H9 (cell line): ENCODE measurements around the gene HOXB1. TPM values are rescaled to one million over a fixed set of nuclear protein-coding genes. Genes with fewer than 3 reads are reported as not detected.

Experiments
- DNase-seq: peaks from one replicate; pipeline ENCODE4 v3.0.0-alpha.2; 2017
- H2AFZ ChIP-seq: one replicate; pipeline ENCODE4 v1.6.1; 2013; ENCODE audit warnings: mild to moderate bottlenecking, low read length, control low read depth, moderate library complexity
- H2AK5ac ChIP-seq: 2 replicates; pipeline ENCODE4 v1.6.1; 2013; ENCODE audit warnings: low read length, control low read depth, mixed read lengths; ENCODE audit not compliant: insufficient read length
- H2BK120ac ChIP-seq: one replicate; pipeline ENCODE4 v1.6.1; 2013; ENCODE audit warnings: low read depth, mild to moderate bottlenecking, low read length, control low read depth, inconsistent platforms; ENCODE audit not compliant: poor library complexity, severe bottlenecking
- H2BK12ac ChIP-seq: 2 replicates; pipeline ENCODE4 v1.6.1; 2013; ENCODE audit warnings: low read length, control low read depth, mixed read lengths, low read depth; ENCODE audit not compliant: insufficient read length
- H2BK15ac ChIP-seq: 2 replicates; pipeline ENCODE4 v1.6.1; 2013; ENCODE audit warnings: low read depth, low read length, control low read depth
- H2BK20ac ChIP-seq: one replicate; pipeline ENCODE4 v1.6.1; 2013; ENCODE audit warnings: low read depth, mild to moderate bottlenecking, low read length, control low read depth, inconsistent platforms; ENCODE audit not compliant: poor library complexity, severe bottlenecking
- H2BK5ac ChIP-seq: 2 replicates; pipeline ENCODE4 v1.6.1; 2013; ENCODE audit warnings: low read length, control low read depth, mixed read lengths; ENCODE audit not compliant: insufficient read length
- H3K14ac ChIP-seq: 2 replicates; pipeline ENCODE4 v1.6.1; 2013; ENCODE audit warnings: low read length, control low read depth; ENCODE audit not compliant: insufficient read depth
- H3K18ac ChIP-seq: 2 replicates; pipeline ENCODE4 v1.6.1; 2013; ENCODE audit warnings: low read depth, mild to moderate bottlenecking, mixed read lengths, low read length, control low read depth; ENCODE audit not compliant: insufficient read length
- H3K23ac ChIP-seq: 2 replicates; pipeline ENCODE4 v1.6.1; 2013; ENCODE audit warnings: low read length, control low read depth, mixed read lengths, low read depth; ENCODE audit not compliant: insufficient read length
- H3K23me2 ChIP-seq: 2 replicates; pipeline ENCODE4 v1.6.1; 2013; ENCODE audit warnings: low read depth, mild to moderate bottlenecking, mixed read lengths, low read length, control low read depth; ENCODE audit not compliant: insufficient read length, poor library complexity, severe bottlenecking
- H3K27ac ChIP-seq: 2 replicates; pipeline ENCODE4 v1.5.1; 2013; ENCODE audit warnings: low read length, control low read depth, mixed read lengths, low read depth; ENCODE audit not compliant: insufficient read length
- H3K27me3 ChIP-seq: 2 replicates; pipeline ENCODE4 v1.6.1; 2013; ENCODE audit warnings: low read length, control low read depth, inconsistent platforms; ENCODE audit not compliant: insufficient read depth
- H3K4ac ChIP-seq: 2 replicates; pipeline ENCODE4 v1.6.1; 2013; ENCODE audit warnings: low read depth, mild to moderate bottlenecking, control low read depth, inconsistent platforms, low read length, moderate library complexity
- H3K4me1 ChIP-seq: 2 replicates; pipeline ENCODE4 v1.6.1; 2013; ENCODE audit warnings: low read length, control low read depth, inconsistent platforms; ENCODE audit not compliant: insufficient read depth
- H3K4me2 ChIP-seq: 2 replicates; pipeline ENCODE4 v1.6.1; 2013; ENCODE audit warnings: low read length, control low read depth, mixed read lengths; ENCODE audit not compliant: insufficient read length, insufficient read depth
- H3K56ac ChIP-seq: 2 replicates; pipeline ENCODE4 v1.6.1; 2013; ENCODE audit warnings: low read depth, mild to moderate bottlenecking, mixed read lengths, low read length, control low read depth; ENCODE audit not compliant: insufficient read length
- H3K79me1 ChIP-seq: 2 replicates; pipeline ENCODE4 v1.6.1; 2013; ENCODE audit warnings: low read depth, mild to moderate bottlenecking, moderate library complexity, low read length, control low read depth, inconsistent platforms; ENCODE audit not compliant: insufficient read depth, poor library complexity, severe bottlenecking
- H3K79me2 ChIP-seq: 2 replicates; pipeline ENCODE4 v1.6.1; 2013; ENCODE audit warnings: low read length, control low read depth, inconsistent platforms; ENCODE audit not compliant: insufficient read depth
- H3K9ac ChIP-seq: 2 replicates; pipeline ENCODE4 v1.6.1; 2013; ENCODE audit warnings: low read length, control low read depth, mixed read lengths; ENCODE audit not compliant: insufficient read length; ENCODE audit errors: extremely low read depth
- H3K9me3 ChIP-seq: one replicate; pipeline ENCODE4 v1.6.1; 2013; ENCODE audit warnings: low read depth, low read length, inconsistent platforms; ENCODE audit not compliant: control insufficient read depth
- H3T11ph ChIP-seq: one replicate; pipeline ENCODE4 v1.6.1; 2013; ENCODE audit warnings: mild to moderate bottlenecking, low read length, control low read depth, inconsistent platforms
- H4K20me1 ChIP-seq: one replicate; pipeline ENCODE4 v1.6.1; 2013; ENCODE audit not compliant: control insufficient read depth, insufficient read length, insufficient read depth
- H4K5ac ChIP-seq: 2 replicates; pipeline ENCODE4 v1.6.1; 2013; ENCODE audit warnings: low read depth, mild to moderate bottlenecking, mixed read lengths, low read length, control low read depth; ENCODE audit not compliant: insufficient read length
- H4K8ac ChIP-seq: replicated peaks from 2 replicates; pipeline ENCODE4 v1.6.1; 2013; ENCODE audit warnings: low read length, control low read depth, mixed read lengths, low read depth; ENCODE audit not compliant: insufficient read length
- H4K91ac ChIP-seq: 2 replicates; pipeline ENCODE4 v1.6.1; 2013; ENCODE audit warnings: low read depth, mild to moderate bottlenecking, moderate library complexity, mixed read lengths, low read length, control low read depth; ENCODE audit not compliant: insufficient read length
- H3K27ac Mint-ChIP-seq, 3 experiments: 2 replicates in 2 of 3; 3 replicates in 1 of 3; pipeline ENCODE4 v1.8.0; 2020 to 2021; ENCODE audit warnings: mixed read lengths in 3 of 3, mild to moderate bottlenecking in 1 of 3, moderate library complexity in 1 of 3
- H3K27me3 Mint-ChIP-seq: 2 replicates; pipeline ENCODE4 v1.8.0; 2021; ENCODE audit warnings: low read depth, mild to moderate bottlenecking, moderate library complexity, mixed read lengths
- H3K36me3 Mint-ChIP-seq, 3 experiments: 2 replicates in 2 of 3; 3 replicates in 1 of 3; pipeline ENCODE4 v1.8.0; 2020 to 2021; ENCODE audit warnings: low read depth in 3 of 3, mixed read lengths in 3 of 3; ENCODE audit not compliant: insufficient read depth in 1 of 3
- H3K4me1 Mint-ChIP-seq, 2 experiments: 2 replicates each; pipeline ENCODE4 v1.8.0; 2020; ENCODE audit warnings: mixed read lengths in 2 of 2
- H3K4me3 Mint-ChIP-seq, 2 experiments: 2 replicates in 1 of 2; 3 replicates in 1 of 2; pipeline ENCODE4 v1.8.0; 2020 to 2021; ENCODE audit warnings: mild to moderate bottlenecking in 2 of 2, mixed read lengths in 2 of 2, moderate library complexity in 1 of 2
- H3K9me3 Mint-ChIP-seq, 2 experiments: 2 replicates in 1 of 2; 3 replicates in 1 of 2; pipeline ENCODE4 v1.8.0; 2020; ENCODE audit warnings: mild to moderate bottlenecking in 2 of 2, mixed read lengths in 2 of 2, moderate library complexity in 1 of 2
- WGBS: extraction: QIAGEN DNeasy Blood & Tissue Kit; methylation state at CpG from one replicate; pipeline ENCODE4 v1.1.7; 2013; ENCODE audit warnings: missing lambda C conversion rate, low lambda C conversion rate, mixed read lengths; ENCODE audit not compliant: insufficient read length; ENCODE audit errors: extremely low coverage; 5-methylcytosine and 5-hydroxymethylcytosine counted together
- total RNA-seq: library from RNA; stranded (reverse); gene quantifications from 2 replicates; pipeline ENCODE4 v1.2.1, GENCODE V29; 2021
- TF ChIP-seq, protein P1 (sequence below): fragments of 200-600 bp; sonication (generic); conservative IDR thresholded peaks from 3 replicates; pipeline ENCODE4 v1.8.0; 2021; ENCODE audit warnings: antibody characterized with exemption, mild to moderate bottlenecking

The HOXB1 gene
- total RNA-seq, 1 experiment from 2014 or later = not detected

DNA sequence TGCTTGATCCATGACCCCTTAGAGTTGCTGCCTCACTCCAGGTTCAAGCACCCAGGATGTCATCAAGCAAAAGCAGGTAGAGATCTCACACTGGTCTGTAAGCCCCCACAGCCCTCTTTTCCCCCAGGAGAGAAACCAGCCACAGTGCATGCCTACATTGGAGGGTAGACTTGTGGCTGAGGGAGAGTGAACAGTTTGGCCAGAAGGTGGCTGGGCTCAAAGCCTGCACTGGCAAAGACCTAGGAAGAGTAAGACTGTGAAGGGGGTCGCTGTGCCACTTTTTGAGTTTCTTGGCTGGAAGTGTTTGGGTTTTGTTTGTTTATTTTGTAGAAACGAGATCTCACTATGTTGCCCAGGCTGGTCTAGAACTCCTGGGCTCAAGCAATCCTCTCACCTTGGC, 28.5 kb downstream of the HOXB1 start:
- Mint-ChIP-seq H3K27ac (no peak overlapping the region), H3K9me3 (no peaks in the 10 kb centered on the region), H3K4me3 (no peak overlapping the region), H3K4me1 (peaks cover 23 to 34% of the 10 kb centered on the region in 2 experiments), H3K27me3 (peaks cover 92% of the 10 kb centered on the region), H3K36me3 (no peaks in the 10 kb centered on the region)
- no peak overlapping the region for H3K27ac ChIP-seq
- no CpG with 5 or more reads among the region's 2 CpGs for WGBS
- no peak overlapping the region for H3T11ph ChIP-seq
- H3K79me2 ChIP-seq = no peaks in the 10 kb centered on the region
- H3K23ac ChIP-seq = no peak overlapping the region
- no peaks in the 10 kb centered on the region for H3K9me3 ChIP-seq
- no peak overlapping the region for H3K4me2 ChIP-seq
- H2AK5ac ChIP-seq = no peak overlapping the region
- no peak overlapping the region for H2BK12ac ChIP-seq
- H2BK5ac ChIP-seq = no peak overlapping the region
- H3K27me3 ChIP-seq = peaks cover 3% of the 10 kb centered on the region; the same call in 1 of the 2 replicates
- no peaks in the 10 kb centered on the region for H4K20me1 ChIP-seq
- no peak overlapping the region for H3K4ac ChIP-seq
- no peaks in the 10 kb centered on the region for H3K23me2 ChIP-seq
- H4K8ac ChIP-seq = no peak overlapping the region
- H3K9ac ChIP-seq = no peak overlapping the region
- no peak overlapping the region for H3K56ac ChIP-seq
- no peak overlapping the region for H3K14ac ChIP-seq
- no peak overlapping the region for H2AFZ ChIP-seq
- no peak overlapping the region for H2BK15ac ChIP-seq
- no peak overlapping the region for H4K91ac ChIP-seq
- no peak overlapping the region for H2BK20ac ChIP-seq
- TF ChIP-seq, protein P1, sequence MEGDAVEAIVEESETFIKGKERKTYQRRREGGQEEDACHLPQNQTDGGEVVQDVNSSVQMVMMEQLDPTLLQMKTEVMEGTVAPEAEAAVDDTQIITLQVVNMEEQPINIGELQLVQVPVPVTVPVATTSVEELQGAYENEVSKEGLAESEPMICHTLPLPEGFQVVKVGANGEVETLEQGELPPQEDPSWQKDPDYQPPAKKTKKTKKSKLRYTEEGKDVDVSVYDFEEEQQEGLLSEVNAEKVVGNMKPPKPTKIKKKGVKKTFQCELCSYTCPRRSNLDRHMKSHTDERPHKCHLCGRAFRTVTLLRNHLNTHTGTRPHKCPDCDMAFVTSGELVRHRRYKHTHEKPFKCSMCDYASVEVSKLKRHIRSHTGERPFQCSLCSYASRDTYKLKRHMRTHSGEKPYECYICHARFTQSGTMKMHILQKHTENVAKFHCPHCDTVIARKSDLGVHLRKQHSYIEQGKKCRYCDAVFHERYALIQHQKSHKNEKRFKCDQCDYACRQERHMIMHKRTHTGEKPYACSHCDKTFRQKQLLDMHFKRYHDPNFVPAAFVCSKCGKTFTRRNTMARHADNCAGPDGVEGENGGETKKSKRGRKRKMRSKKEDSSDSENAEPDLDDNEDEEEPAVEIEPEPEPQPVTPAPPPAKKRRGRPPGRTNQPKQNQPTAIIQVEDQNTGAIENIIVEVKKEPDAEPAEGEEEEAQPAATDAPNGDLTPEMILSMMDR = no peak
- H3K4me1 ChIP-seq = no peaks in the 10 kb centered on the region
- no peak overlapping the region for H4K5ac ChIP-seq
- DNase-seq = no peak
- H3K79me1 ChIP-seq = no peaks in the 10 kb centered on the region
- H2BK120ac ChIP-seq = no peak overlapping the region
- no peak overlapping the region for H3K18ac ChIP-seq
